ENCODE data around the gene ACLY.

GRCh38 chr17:41965694-41966462 lies 47.1 kb upstream of the ACLY start:
- TF ChIP-seq CTCF (IDR thresholded peaks at IDR 0.05; ENCODE audit: poor library complexity) (no peak), EZH2phosphoT487 (IDR thresholded peaks at IDR 0.05; ENCODE audit: low read depth, severe bottlenecking, unreplicated experiment) (no peak), EZH2 (IDR thresholded peaks at IDR 0.05; ENCODE audit: borderline replicate concordance) (no peak)
